CD4-positive, alpha-beta T cell treated with Interleukin-4 for 1 hour (primary cell): Measurements from ENCODE around the gene UGT1A7.
"Not testable (repeated sequence)": the region's sequence is repeated elsewhere in the genome, so short reads cannot be mapped to it uniquely, and the experiment has no call there.

Experiments used
- DNase-seq, 2 donors: peaks; one replicate each; pipeline ENCODE4 v3.0.0-alpha.2; 2020 to 2022

Gene UGT1A7

DNA sequence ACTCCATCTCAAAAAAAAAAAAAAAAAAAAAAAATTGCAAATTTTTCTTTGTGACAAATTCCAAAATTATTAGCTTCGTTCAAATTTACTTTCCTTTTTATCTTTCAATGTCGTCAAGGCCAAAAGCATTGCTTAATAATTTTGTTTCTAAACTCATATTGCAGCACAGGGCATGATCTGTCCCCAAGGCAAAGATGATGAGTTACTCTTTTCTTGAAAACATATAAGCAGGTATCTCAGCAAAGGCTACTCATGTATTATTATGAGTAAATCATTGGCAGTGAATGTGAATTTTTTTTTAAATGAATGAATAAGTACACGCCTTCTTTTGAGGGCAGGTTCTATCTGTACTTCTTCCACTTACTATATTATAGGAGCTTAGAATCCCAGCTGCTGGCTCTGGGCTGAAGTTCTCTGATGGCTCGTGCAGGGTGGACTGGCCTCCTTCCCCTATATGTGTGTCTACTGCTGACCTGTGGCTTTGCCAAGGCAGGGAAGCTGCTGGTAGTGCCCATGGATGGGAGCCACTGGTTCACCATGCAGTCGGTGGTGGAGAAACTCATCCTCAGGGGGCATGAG, at the start of gene UGT1A7:
TSS of gene UGT1A7 (plus strand) at position 381 of the 579 bp plus-strand sequence. CDS start at position 418, 37 bp downstream.
- DNase-seq, result no peak

DNA sequence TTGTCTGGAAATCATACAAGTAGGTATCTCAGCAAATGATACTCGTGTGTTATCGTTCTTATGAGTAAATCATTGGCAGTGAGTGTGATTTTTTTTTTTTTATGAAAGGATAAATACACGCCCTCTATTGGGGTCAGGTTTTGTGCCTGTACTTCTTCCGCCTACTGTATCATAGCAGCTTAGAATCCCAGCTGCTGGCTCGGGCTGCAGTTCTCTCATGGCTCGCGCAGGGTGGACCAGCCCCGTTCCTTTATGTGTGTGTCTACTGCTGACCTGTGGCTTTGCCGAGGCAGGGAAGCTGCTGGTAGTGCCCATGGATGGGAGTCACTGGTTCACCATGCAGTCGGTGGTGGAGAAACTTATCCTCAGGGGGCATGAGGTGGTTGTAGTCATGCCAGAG, 45.4 kb upstream of the UGT1A7 start, which contains the start of gene UGT1A10:
TSS of gene UGT1A10 (plus strand) at position 143 of the 400 bp plus-strand sequence. CDS start at position 218, 75 bp downstream.
- DNase-seq, result not testable (repeated sequence)

DNA sequence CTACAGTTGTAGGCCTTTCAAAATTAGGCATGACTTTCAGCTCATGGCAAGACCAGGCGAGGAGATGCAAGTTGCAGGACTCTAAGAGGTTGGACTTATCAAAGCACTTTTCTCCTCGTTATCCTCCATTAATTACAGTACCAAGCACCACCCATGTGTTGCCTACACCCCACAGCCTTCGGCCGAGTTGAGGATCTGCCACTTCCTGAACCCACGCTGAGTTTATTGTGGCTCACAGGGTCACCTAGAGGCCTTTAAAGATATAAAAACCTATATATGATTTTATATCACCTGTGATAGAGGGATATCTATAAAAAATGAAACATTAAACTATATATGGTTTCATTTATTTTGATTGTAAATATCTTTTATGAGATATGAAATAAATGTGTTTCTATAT, 42.9 kb upstream of the UGT1A7 start:
- no peak for DNase-seq

DNA sequence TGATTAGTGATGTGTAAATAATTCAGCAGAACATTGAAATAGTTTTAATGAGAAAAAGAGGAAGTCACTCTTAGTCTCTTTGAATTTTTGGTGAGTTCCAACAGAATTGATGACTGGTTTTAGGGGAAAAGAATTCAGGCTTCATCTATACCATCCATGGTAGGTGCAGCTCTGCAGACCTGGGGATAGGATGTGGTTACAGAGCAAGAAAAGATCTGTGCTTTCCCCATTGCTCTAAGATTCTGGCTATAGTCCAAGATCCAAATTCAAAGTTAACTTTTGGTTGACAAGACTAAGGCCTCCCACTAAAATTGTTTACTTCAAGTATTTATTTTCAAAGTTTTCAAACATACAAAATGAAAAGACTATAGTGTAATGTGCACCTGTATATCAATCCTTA, 41.8 kb upstream of the UGT1A7 start:
- peak in 1 of 2 donors; percentile 3 for DNase-seq

DNA sequence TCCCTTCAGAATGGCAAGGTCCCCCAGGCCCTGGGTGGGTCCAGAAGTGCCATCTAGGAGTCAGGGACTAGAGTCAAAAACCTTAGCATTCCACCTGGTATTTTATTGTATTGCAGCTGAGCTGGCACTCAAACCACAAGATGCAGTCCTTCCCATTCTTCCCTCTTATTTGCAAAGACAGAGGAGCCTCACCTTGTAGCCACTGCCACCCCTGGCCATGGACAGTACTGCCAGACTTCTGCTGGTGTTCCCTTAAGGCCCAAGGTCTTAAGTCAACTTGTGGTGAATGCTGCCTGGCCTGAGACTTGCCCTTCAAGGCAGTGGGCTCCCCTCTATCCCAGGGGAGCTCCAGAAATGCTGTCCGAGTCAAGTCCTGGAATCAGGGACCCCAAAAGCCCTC, 38.6 kb upstream of the UGT1A7 start:
- no peak for DNase-seq

DNA sequence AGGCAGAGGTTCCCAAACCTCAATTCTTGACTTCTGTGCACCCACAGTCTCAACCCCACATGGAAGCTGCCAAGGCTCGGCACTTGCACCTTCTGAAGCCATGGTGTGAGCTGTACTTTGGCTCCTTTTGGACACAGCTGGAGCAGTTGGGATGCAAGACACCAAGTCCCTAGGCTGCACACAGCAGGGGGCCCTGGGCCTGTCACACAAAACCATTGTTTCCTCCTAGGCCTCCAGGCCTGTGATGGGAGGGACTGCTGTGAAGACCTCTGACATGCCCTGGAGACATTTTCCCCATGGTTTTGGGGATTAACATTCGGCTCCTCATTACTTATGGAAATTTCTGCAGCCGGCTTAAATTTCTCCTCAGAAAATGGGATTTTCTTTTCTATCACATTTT, 35.7 kb upstream of the UGT1A7 start:
- DNase-seq, result not testable (repeated sequence)

DNA sequence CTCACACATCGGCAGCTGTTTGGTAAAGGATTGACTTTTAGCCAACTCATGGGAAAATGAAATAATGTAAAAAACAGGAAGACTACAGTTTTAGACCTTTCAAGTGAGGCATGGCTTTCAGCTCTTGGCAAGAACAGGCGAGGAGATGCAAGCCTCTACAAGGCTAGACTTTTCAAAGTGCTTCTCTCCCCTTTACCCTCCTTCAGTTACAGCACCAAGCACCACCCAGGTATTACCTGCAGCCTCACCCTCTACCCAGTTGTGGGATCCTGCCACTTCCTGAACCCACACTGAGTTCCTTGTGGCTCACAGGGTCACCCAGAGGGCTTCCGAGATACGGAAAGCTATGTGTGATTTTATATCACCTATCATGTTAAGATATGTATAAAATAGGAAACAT, 30.7 kb upstream of the UGT1A7 start:
- no peak for DNase-seq

DNA sequence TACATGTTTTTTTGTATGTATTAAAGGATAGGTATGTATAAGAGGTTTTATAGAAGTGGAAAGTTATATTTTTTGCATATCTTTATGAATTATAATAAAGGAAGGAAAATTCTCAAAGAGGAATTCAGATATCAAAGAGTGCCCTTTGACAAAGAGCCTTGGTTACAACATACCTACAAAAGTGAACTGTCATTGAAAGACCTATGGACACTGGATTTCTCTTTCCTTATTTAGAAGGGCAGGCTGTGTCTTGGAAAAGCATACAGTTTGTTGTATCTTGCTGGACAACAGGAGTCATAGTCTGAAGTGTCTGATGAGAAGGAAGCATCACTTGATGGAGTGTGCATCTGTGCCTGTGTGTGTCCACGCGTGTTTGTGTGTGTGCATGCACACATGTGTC, 30.3 kb upstream of the UGT1A7 start:
- DNase-seq, result no peak

DNA sequence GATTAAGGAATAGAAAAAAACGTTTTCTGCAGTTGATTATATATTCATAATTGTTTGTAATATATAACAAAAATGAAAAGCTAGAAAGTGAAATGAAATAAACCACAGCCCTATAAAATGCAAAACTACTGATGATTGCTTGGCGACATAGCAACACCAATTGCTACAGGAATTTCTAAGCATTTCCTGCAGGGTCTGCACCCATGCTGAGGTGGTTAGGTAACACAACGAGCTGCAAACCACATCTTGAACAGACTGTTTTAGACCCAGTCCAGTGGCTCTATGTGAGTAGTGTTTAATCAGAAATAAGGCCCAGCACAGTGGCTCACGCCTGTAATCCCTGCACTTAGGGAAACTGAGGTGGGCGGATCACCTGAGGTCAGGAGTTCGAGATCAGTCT, 27.2 kb upstream of the UGT1A7 start:
- DNase-seq, result no peak

DNA sequence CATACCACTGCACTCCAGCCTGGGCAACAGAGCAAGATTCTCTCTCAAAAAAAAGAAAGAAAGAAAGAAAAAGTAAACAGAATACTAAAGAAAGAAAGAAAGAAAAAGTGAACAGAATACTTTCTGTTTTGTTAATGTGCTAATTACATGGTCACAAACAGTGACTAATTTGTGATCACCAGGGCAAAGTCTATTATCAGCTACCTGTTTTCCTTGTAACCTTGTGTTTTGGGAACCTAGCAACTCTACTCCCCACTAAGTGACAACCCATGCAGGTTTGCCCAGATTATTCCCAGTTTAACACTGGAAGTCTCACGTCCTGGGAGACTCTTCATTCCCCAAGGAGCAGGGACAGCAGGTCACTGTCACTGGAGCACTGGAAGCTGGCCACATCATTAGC, 26.7 kb upstream of the UGT1A7 start:
- no peak for DNase-seq

DNA sequence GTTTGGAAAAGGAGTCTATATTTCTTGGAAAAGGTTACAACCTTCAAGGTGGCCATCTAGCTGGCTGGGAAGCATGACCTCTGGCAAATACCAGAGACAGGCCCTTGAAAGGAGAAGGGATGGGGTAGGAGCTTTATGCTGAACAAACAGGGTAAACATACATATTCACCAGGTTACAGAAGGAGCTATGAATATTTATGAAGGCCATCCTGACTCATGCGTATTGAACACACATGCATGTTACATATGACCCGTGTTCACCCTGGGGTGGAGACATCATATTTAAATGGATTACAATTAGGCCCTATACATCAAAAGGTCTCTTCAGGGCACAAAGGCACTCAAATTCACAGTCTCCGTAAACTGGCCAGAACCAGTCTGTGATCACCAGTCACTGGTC, 25.8 kb upstream of the UGT1A7 start:
- DNase-seq, result not testable (repeated sequence)

DNA sequence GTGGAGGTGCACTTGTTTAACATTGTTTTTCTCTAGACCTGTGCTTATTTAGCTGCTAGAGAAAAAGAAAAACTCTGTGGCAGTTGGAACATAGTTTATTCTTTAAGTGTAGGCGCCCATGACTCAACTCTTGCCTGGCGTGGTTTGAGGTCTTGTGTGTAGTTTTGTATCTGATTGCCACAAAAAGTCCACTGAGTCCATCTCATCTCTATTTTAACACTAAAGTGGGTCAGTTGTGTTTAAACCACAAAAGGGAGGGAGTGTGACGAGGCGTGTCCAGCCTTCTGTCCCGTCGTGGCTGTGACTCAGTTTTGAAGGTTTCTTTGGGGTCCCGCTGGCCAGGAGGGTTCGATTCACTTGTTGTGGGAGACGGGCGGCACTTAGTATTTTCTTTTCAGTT, 25.3 kb upstream of the UGT1A7 start:
- no peak for DNase-seq

DNA sequence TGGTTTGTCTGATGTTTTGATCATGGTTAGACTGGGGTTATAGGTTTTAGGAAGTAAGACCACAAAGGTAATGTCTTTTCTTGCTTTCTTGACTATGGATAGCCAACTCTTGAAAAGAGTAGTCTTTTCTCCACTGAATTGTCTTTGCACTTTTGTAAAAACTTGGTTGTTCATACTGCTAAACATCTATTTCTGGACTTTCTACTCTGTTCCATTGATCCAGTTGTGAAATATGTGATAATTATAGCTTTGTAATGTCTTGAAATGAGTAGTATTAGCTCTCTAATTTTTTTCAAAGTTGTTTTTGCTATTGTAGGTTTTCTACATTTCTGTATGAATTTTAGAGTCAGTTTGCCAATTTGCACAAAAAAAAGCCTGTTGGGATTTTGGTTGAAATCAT, 23.1 kb upstream of the UGT1A7 start:
- no peak for DNase-seq

DNA sequence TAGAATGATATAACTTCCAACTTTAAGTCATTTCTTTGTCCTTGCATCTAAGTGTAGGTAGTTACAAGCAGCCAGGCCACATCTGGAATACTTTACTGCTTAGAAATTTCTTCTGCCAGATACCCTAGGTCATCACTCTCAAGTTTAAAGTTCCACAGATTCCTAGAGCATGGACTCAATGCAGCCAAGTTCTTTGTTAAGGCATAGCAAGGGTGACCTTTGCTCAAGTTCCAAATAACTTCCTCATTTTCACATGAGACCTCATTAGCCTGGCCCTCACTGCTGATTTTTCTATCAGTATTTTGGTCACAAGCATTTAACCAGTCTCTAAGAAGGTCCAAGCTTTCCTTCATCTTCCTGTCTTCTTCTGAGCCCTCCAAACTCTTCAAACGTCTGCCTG, 17.8 kb upstream of the UGT1A7 start:
- no peak for DNase-seq

DNA sequence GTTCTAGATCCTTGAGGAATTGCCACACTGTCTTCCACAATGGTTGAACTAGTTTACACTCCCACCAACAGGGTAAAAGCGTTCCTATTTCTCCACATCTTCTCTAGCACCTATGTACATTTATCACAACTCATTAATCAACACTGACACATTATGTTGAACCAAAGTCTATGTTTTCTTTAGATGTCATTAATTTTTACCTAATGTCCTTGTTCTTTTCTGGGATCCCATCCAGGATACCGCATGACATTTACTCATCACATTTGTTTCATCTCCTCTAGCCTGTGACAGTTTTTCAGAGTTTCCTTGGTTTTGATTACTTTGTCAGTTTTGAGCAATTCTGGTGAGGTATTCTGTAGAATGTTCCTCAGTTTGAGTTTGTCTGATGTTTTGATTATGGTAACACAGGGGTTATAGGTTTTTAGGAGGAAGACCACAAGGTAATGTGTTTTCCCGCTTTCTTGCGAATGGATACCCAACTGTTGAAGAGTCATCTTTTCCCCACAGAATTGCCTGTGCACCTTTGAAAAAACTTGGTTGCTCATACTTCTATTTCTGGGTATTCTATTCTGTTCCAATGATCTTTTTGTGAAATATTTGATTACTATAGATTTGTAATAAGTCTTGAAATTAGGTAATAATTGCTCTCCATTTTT, 13.0 kb upstream of the UGT1A7 start:
- no peak for DNase-seq

DNA sequence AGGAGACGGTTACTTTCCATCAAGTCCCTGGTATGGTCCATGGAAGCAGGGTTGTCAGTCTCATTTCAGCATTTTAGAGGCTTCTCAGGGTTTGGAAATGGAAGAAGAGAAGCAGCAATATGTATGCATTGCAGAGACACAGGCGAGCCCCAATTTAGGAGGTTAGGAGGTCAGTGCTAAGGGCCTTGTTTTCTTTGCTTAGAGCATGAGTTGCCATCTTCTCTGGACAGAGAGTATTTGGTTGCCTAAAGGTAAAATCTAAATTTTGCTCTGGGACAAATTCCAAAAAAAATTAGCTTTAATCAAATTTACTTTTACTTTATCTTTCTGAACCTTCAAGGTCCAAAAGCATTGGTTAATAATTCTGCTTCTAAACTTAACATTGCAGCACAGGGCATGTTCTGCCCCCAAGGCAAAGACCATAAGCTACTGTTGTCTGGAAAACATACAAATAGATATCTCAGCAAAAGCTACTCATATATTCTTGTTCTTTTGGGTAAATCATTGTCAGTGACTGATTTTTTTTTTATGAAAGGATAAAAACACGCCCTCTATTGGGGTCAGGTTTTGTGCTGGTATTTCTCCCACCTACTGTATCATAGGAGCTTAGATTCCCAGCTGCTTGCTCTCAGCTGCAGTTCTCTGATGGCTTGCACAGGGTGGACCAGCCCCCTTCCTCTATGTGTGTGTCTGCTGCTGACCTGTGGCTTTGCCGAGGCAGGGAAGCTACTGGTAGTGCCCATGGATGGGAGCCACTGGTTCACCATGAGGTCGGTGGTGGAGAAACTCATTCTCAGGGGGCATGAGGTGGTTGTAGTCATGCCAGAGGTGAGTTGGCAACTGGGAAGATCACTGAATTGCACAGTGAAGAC, 10.2 kb upstream of the UGT1A7 start, which contains the start of gene UGT1A9:
TSS of gene UGT1A9 (plus strand) at position 609 of the 872 bp plus-strand sequence. CDS start at position 646, 37 bp downstream.
- no peak for DNase-seq

DNA sequence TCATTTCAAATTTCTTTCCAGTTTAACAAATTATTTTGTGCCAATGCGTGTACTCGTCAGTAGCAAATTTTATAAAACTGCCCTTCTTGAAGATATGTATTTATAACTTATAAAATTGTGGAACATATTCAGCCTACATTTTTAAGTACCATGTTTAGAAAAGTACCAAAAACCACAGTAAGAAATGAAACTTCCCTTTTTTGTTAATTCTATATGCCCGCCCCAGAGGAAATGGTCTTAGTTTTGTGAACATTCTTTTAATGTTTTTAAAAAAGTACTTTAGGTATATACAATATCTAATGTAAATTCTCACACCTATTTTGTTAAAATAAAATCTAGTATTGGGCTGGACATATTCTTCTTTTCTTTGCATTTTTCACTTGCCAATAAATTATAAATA, 8.8 kb upstream of the UGT1A7 start:
- no peak for DNase-seq

DNA sequence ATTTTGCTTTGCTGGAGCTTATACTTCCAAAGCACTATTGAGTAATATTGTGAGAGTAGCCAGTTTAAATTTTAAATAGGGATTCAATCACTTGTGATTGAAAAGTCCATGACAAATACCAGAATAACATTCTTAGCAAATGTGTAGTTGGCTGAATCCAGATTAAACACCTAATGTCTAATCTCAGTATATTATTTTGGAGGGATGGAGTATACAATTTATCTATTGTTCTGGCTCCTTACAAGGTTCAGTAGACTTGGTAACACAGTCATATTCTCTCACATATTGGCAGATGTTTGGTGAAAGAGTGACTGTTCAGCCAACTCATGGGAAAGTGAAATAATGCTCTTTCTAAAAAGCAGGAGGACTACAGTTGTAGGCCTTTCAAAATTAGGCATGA, 7.8 kb upstream of the UGT1A7 start:
- DNase-seq, result no peak

DNA sequence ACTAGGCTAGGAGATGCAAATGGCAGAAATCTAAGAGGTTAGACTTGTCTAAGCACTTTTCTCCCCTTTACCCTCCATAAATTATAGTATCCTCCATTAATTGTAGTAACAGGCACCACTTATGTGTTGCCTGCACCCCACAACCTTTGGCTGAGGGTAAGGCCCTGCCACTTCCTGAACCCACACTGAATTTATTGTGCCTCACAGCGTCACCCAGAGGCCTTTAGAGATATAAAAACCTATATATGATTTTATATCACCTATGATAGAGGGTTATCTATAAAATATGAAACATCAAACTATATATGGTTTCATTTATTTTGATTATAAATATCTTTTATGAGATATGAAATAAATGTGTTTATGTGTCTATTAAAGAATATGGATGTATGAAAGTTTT, 7.4 kb upstream of the UGT1A7 start:
- no peak for DNase-seq

DNA sequence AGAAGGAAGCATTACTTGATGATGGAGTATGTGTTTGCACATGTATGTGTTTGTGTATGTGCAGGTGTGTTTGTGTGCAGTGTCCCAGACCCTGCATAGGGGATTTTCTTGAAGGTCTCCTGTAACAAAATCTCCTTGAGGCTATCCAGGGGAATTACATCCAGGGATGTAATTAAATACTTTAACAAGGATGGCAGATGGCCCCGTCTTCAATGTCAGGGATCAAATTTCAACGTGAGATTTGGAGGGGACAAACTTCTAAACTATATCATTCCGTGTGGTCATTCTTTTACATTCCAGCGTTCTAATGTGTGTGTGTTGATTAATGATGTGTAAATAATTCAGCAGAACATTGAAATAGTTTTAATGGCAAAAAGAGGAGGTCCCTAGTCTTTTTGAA, 6.7 kb upstream of the UGT1A7 start:
- DNase-seq, result no peak

DNA sequence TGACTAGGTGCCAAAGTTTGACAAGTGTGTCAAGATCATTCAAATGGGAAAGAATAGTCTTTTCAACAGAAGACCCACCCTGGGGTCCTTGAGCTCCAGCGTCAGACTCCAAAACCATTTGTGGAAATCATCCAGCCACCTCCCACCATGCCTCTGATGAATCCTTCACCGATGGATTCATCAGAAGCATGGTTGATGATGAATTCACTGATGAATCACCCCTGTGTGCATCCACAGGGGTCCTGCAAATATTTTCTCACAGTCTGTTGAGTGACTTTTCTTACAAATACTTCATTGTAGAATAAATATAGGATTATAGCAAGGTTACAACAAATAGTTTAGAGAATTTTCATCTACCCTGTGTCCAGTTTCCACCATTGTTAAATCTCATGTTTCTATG, 5.7 kb upstream of the UGT1A7 start:
- no peak for DNase-seq

DNA sequence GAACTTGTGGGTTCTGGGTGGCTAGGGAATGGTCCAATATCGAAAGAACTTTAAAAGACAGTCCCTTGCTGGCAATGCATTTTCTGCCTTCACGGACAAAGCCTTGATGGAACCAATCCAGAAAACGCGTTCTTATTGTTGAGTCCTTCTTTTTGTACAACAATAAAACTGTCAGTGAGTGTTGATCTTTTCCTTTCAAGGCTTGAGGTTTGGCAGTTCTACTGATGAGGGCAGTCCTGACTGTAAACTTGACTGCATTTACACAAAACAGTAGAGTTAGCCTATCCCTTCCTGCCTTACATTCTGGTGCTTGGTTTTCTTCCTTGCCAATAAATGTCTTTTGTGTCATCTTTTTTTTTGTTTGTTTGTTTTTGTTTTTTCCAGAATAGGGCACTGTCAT, 2.5 kb upstream of the UGT1A7 start:
- no peak for DNase-seq

DNA sequence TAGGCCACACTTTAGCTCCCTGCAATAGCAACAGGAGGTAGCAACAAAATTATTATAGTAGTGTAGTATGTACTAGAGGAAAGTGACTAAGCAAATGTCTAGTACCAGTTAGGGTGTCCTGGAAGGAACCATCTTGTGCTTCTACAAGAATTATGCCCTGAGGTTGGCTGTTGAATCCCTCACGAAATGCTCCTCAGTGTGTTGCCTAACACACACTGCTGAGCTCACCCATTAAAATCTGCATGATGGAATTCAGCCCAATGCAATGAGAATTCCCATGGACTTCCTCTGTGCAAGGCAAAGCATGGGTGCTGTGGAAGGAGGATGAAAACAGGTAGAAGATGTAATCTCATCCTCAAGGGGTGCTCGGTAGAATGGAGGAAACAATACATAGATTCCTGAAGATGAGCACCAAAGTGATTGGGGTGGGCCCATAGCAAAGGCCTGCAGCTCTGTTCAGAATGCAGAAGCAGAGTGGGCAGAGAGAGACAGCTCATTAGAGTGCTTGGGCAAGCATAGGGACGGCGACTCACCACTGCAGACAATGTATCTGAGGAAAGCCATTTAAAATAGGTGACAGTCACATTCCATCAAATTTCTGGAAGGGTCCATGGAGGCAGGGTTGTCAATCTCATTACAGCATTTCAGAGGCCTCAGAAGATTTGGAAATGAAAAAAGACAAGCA, 1.2 kb upstream of the UGT1A7 start:
- DNase-seq, result no peak
